ENCODE results near the gene PCDHGC3. TPM values are rescaled to one million over a fixed set of nuclear protein-coding genes. Genes with fewer than 3 reads are reported as not detected.

The PCDHGC3 gene
- total RNA-seq, 1 donor from 2014 or later: 41.9 TPM

GRCh38 chr5:141507387-141508091 lies 31.8 kb downstream of the PCDHGC3 start:
- no peak overlapping the region for H3K4me3 ChIP-seq (ENCODE audit: low read depth, low read length)
- TF ChIP-seq CTCF (IDR thresholded peaks at IDR 0.05; ENCODE audit: insufficient read depth, low read length, poor library complexity, severe bottlenecking): no peak

GRCh38 chr5:141508440-141508797 lies 32.7 kb downstream of the PCDHGC3 start:
- H3K36me3 ChIP-seq (ENCODE audit: control insufficient read depth, insufficient read depth, low read length): peaks cover 3% of the 10 kb centered on the region
- no peak overlapping the region for H3K4me3 ChIP-seq (ENCODE audit: low read depth, low read length)
- TF ChIP-seq CTCF (IDR thresholded peaks at IDR 0.05; ENCODE audit: insufficient read depth, low read length, poor library complexity, severe bottlenecking): no peak
- no peaks in the 10 kb centered on the region for H3K27me3 ChIP-seq (ENCODE audit: control insufficient read depth, insufficient read depth, low read length)
- DNase-seq (ENCODE audit: low read depth): no peak

More at GRCh38 chr5:141507387-141508091, 31.8 kb downstream of the PCDHGC3 start:
- peaks cover 3% of the 10 kb centered on the region for H3K36me3 ChIP-seq (ENCODE audit: control insufficient read depth, insufficient read depth, low read length)
- DNase-seq (ENCODE audit: low read depth): no peak
- no peaks in the 10 kb centered on the region for H3K27me3 ChIP-seq (ENCODE audit: control insufficient read depth, insufficient read depth, low read length)

GRCh38 chr5:141508798-141509611 lies 33.2 kb downstream of the PCDHGC3 start:
- Histone ChIP-seq H3K4me3 (ENCODE audit: low read depth, low read length) (no peak overlapping the region), H3K36me3 (ENCODE audit: control insufficient read depth, insufficient read depth, low read length) (peaks cover 3% of the 10 kb centered on the region), H3K27me3 (ENCODE audit: control insufficient read depth, insufficient read depth, low read length) (no peaks in the 10 kb centered on the region)
- no peak for TF ChIP-seq CTCF (IDR thresholded peaks at IDR 0.05; ENCODE audit: insufficient read depth, low read length, poor library complexity, severe bottlenecking)
- DNase-seq (ENCODE audit: low read depth): peak; percentile 92

GRCh38 chr5:141510160-141510559 lies 34.4 kb downstream of the PCDHGC3 start:
- DNase-seq (ENCODE audit: low read depth): no peak
- Histone ChIP-seq H3K4me3 (ENCODE audit: low read depth, low read length) (no peak overlapping the region), H3K36me3 (ENCODE audit: control insufficient read depth, insufficient read depth, low read length) (peaks cover 3% of the 10 kb centered on the region), H3K27me3 (ENCODE audit: control insufficient read depth, insufficient read depth, low read length) (no peaks in the 10 kb centered on the region)
- TF ChIP-seq CTCF (IDR thresholded peaks at IDR 0.05; ENCODE audit: insufficient read depth, low read length, poor library complexity, severe bottlenecking): no peak

GRCh38 chr5:141510850-141511601 lies 35.3 kb downstream of the PCDHGC3 start:
- no peak for TF ChIP-seq CTCF (IDR thresholded peaks at IDR 0.05; ENCODE audit: insufficient read depth, low read length, poor library complexity, severe bottlenecking)

More at GRCh38 chr5:141510850-141511601, 35.3 kb downstream of the PCDHGC3 start:
- DNase-seq (ENCODE audit: low read depth): no peak
- Histone ChIP-seq H3K4me3 (ENCODE audit: low read depth, low read length) (no peak overlapping the region), H3K36me3 (ENCODE audit: control insufficient read depth, insufficient read depth, low read length) (peaks cover 3% of the 10 kb centered on the region), H3K27me3 (ENCODE audit: control insufficient read depth, insufficient read depth, low read length) (no peaks in the 10 kb centered on the region)

Measured in kidney epithelial cell (primary cell).